Neuronal stem cell (in vitro differentiated cells): ENCODE data around the gene POU2F2.

Source experiments
- DNase-seq: peaks from one replicate; pipeline ENCODE4 v3.0.0-alpha.2; 2013; ENCODE audit warnings: low spot score
- H2AFZ ChIP-seq: one replicate; pipeline ENCODE4 v1.6.1; 2013; ENCODE audit warnings: mild to moderate bottlenecking, low read length, inconsistent platforms
- H2AK5ac ChIP-seq: 2 replicates; pipeline ENCODE4 v1.6.1; 2013; ENCODE audit warnings: low read depth, mild to moderate bottlenecking, inconsistent platforms, low read length, moderate library complexity, mixed read lengths
- H2BK120ac ChIP-seq: 2 replicates; pipeline ENCODE4 v1.6.1; 2013; ENCODE audit warnings: low read depth, mild to moderate bottlenecking, inconsistent platforms, low read length, moderate library complexity, mixed read lengths
- H2BK12ac ChIP-seq: one replicate; pipeline ENCODE4 v1.6.1; 2013; ENCODE audit warnings: low read length, inconsistent platforms
- H2BK15ac ChIP-seq: 2 replicates; pipeline ENCODE4 v1.6.1; 2013; ENCODE audit warnings: mild to moderate bottlenecking, low read length, inconsistent platforms, mixed read lengths
- H2BK5ac ChIP-seq: one replicate; pipeline ENCODE4 v1.6.1; 2013; ENCODE audit warnings: inconsistent platforms, mild to moderate bottlenecking, low read length, moderate library complexity
- H3K14ac ChIP-seq: one replicate; pipeline ENCODE4 v1.6.1; 2013; ENCODE audit warnings: low read length, inconsistent platforms
- H3K18ac ChIP-seq: 2 replicates; pipeline ENCODE4 v1.6.1; 2013; ENCODE audit warnings: low read length, inconsistent platforms
- H3K23ac ChIP-seq: 2 replicates; pipeline ENCODE4 v1.6.1; 2013; ENCODE audit warnings: low read depth, mild to moderate bottlenecking, mixed read lengths, low read length, inconsistent platforms; ENCODE audit not compliant: poor library complexity
- H3K27ac ChIP-seq: replicated peaks from 3 replicates; pipeline ENCODE4 v1.5.1; 2013; ENCODE audit warnings: low read length, inconsistent platforms
- H3K27me3 ChIP-seq, 3 experiments: 2 replicates each; pipeline ENCODE4 v1.6.1; 2013; ENCODE audit warnings: low read length in 3 of 3, mild to moderate bottlenecking in 2 of 3, inconsistent platforms in 1 of 3, low read depth in 1 of 3, mixed read lengths in 1 of 3, moderate library complexity in 1 of 3; ENCODE audit not compliant: control insufficient read depth in 3 of 3, insufficient read depth in 3 of 3
- H3K36me3 ChIP-seq, 2 donors: replicated peaks in 1 of 2; 2 replicates each; pipeline ENCODE4 v1.6.1; 2013; ENCODE audit warnings: low read length in 2 of 2; ENCODE audit not compliant: control insufficient read depth in 2 of 2, insufficient read depth in 2 of 2
- H3K4ac ChIP-seq: 2 replicates; pipeline ENCODE4 v1.6.1; 2013; ENCODE audit warnings: inconsistent platforms, mild to moderate bottlenecking, low read length, moderate library complexity
- H3K4me1 ChIP-seq, 2 donors: 1 replicate in 1 of 2; 2 replicates in 1 of 2; pipeline ENCODE4 v1.6.1; 2013; ENCODE audit warnings: low read length in 2 of 2, low read depth in 1 of 2; ENCODE audit not compliant: control insufficient read depth in 2 of 2, insufficient read depth in 1 of 2
- H3K4me2 ChIP-seq: one replicate; pipeline ENCODE4 v1.6.1; 2013; ENCODE audit warnings: mild to moderate bottlenecking, low read length, inconsistent platforms; ENCODE audit not compliant: insufficient read depth, poor library complexity, severe bottlenecking
- H3K4me3 ChIP-seq, 2 donors: 2 replicates each; pipeline ENCODE4 v1.5.1; 2013; ENCODE audit warnings: low read length in 2 of 2, mild to moderate bottlenecking in 2 of 2, inconsistent platforms in 1 of 2, moderate library complexity in 1 of 2
- H3K79me1 ChIP-seq: one replicate; pipeline ENCODE4 v1.6.1; 2013; ENCODE audit warnings: low read depth, mild to moderate bottlenecking, inconsistent platforms, low read length, moderate library complexity
- H3K9ac ChIP-seq: one replicate; pipeline ENCODE4 v1.6.1; 2013; ENCODE audit warnings: mild to moderate bottlenecking, low read depth, low read length, inconsistent platforms; ENCODE audit not compliant: poor library complexity
- H3K9me3 ChIP-seq, 2 donors: replicated peaks in 1 of 2; 2 replicates each; pipeline versions ENCODE3 to v1.6.1; 2013; ENCODE audit warnings: low read length in 2 of 2, mild to moderate bottlenecking in 2 of 2, inconsistent platforms in 1 of 2, low read depth in 1 of 2, mixed read lengths in 1 of 2, moderate library complexity in 1 of 2; ENCODE audit not compliant: control insufficient read depth in 2 of 2, insufficient read depth in 1 of 2
- H4K8ac ChIP-seq: one replicate; pipeline ENCODE4 v1.6.1; 2013; ENCODE audit warnings: low read depth, mild to moderate bottlenecking, inconsistent platforms, low read length, moderate library complexity
- H4K91ac ChIP-seq: one replicate; pipeline ENCODE4 v1.6.1; 2013; ENCODE audit warnings: low read length, low read depth, mild to moderate bottlenecking, inconsistent platforms; ENCODE audit not compliant: poor library complexity
- WGBS, 2 donors: extraction: QIAGEN DNeasy Blood & Tissue Kit; methylation state at CpG; one replicate each; pipeline ENCODE4 v1.1.7; 2013; ENCODE audit warnings: missing lambda C conversion rate in 2 of 2, mixed read lengths in 1 of 2; ENCODE audit not compliant: insufficient read length in 2 of 2, insufficient replicate concordance in 1 of 2; ENCODE audit errors: extremely low coverage in 2 of 2; 5-methylcytosine and 5-hydroxymethylcytosine counted together

Gene POU2F2

DNA sequence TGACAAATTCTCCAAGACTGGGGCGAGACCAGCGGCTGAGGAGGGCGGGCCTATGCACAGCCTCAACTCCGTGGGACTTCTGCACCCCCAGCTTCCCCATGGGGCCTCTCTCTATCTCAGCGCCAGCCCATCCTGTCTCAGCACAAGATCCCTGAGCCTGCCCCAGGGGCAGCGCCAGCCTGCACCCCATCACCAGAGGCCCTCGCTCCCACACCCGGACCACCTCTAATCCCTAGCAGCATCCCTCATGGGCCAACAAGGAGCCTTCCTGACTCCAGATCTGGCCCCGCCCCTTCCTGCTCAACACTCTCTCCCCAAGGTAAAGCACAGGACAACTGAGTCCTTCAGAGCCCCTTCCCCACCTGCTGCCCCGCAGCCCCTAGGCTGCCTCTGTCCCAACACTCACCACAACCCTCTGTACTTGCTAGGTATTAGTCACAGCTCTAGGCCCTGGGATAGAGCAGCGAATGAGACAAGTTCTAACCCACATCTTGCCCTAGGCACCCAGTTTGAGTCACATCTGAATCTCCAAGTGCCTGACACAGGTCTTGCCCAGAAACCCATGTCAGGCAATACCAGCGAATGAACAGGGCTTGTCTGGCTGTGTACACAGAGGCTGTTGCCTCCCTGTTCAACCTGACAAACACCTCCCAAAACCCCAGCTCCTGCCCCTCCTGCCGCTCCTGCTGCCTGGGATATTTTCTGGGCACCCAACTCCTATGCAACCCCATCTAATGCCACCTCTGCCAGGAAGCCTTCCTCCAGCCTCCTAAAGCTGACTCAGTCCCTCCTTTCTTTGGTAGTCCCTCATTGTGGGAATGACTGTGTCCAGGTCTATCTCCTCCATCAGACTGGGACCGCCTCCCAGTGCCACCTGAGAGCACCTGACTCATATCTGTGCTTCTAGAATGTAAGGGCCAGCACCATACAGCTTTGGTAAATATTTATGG lies 80.8 kb downstream of the POU2F2 start:
- Histone ChIP-seq H3K9ac (no peak overlapping the region), H3K9me3 (no peaks in the 10 kb centered on the region), H4K8ac (no peak overlapping the region), H3K23ac (no peak overlapping the region), H2AK5ac (no peak overlapping the region), H3K18ac (no peak overlapping the region), H2BK12ac (no peak overlapping the region), H2AFZ (no peak overlapping the region), H3K4me2 (no peak overlapping the region), H3K4me3 (no peak overlapping the region), H3K79me1 (no peaks in the 10 kb centered on the region), H3K4ac (no peak overlapping the region), H4K91ac (no peak overlapping the region), H2BK15ac (no peak overlapping the region), H3K27me3 (no peaks in the 10 kb centered on the region), H3K4me1 (peaks cover 0 to 4% of the 10 kb centered on the region in 2 donors), H2BK5ac (no peak overlapping the region), H2BK120ac (no peak overlapping the region), H3K27ac (no peak overlapping the region), H3K14ac (no peak overlapping the region), H3K36me3 (peaks cover 0 to 29% of the 10 kb centered on the region in 2 donors)
- WGBS, 2 donors: no CpG with 5 or more reads among the region's 14 CpGs
- no peak for DNase-seq

DNA sequence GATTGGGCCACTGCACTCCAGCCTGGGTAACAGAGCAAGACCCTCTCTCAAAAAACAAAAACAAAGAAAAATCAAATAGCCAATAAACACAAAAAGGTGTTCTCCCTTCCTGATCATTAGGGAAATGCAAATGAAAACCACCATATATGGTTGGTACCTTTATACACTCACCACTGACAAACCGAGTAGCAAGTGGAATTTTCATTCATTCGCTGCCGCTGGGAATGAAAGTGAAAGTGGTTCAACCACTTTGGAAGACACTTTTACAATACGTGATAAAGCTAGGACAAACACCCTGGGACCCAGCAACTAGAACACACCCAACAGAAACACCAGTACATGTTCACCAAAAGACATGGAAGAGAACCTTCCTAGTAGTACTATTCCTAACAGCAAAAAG lies 83.3 kb downstream of the POU2F2 start:
- no peak for DNase-seq
- Histone ChIP-seq H3K9me3 (no peaks in the 10 kb centered on the region), H3K14ac (no peak overlapping the region), H3K18ac (no peak overlapping the region), H3K36me3 (peaks cover 0 to 19% of the 10 kb centered on the region in 2 donors), H2AK5ac (no peak overlapping the region), H3K27ac (no peak overlapping the region), H4K91ac (no peak overlapping the region), H3K79me1 (no peaks in the 10 kb centered on the region), H3K27me3 (no peaks in the 10 kb centered on the region), H3K4ac (no peak overlapping the region), H3K4me1 (peaks cover 0 to 9% of the 10 kb centered on the region in 2 donors), H3K23ac (no peak overlapping the region), H3K4me3 (no peak overlapping the region), H2BK5ac (no peak overlapping the region), H3K9ac (no peak overlapping the region), H2AFZ (no peak overlapping the region), H3K4me2 (no peak overlapping the region), H4K8ac (no peak overlapping the region), H2BK12ac (no peak overlapping the region), H2BK15ac (no peak overlapping the region), H2BK120ac (no peak overlapping the region)
- WGBS, 2 donors: no CpG with 5 or more reads among the region's 4 CpGs

DNA sequence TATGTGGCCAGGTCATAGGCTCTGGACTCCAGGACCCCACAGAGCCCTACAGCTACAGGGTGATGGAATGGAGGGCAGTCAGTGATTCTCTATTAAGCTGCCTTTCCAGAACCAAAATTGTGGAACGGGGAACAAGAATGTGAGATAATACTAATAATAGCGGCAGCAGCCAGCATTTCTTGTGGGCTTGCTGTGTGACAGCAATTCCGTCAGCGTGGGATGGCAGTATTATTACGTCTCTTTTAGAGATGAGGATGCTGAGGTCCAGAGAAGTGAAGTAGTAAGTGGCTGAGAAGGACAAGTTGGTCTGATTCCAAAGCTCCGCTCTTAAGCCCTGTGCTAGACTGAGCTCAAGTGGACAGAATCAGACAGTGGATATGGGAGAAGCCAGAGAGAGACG lies 86.7 kb downstream of the POU2F2 start:
- H3K4me3 ChIP-seq: no peak overlapping the region
- H3K27ac ChIP-seq: no peak overlapping the region
- no peak for DNase-seq
- no peak overlapping the region for H2BK120ac ChIP-seq
- H2AFZ ChIP-seq: no peak overlapping the region
- H2BK15ac ChIP-seq: no peak overlapping the region
- H4K91ac ChIP-seq: no peak overlapping the region
- H3K4me1 ChIP-seq: peaks cover 0 to 5% of the 10 kb centered on the region in 2 donors
- no peak overlapping the region for H3K14ac ChIP-seq
- H3K23ac ChIP-seq: no peak overlapping the region
- no peak overlapping the region for H3K9ac ChIP-seq
- no peak overlapping the region for H3K4ac ChIP-seq
- no peaks in the 10 kb centered on the region for H3K27me3 ChIP-seq
- no CpG with 5 or more reads among the region's 7 CpGs for WGBS, 2 donors
- no peak overlapping the region for H3K18ac ChIP-seq
- H2BK12ac ChIP-seq: no peak overlapping the region
- no peak overlapping the region for H3K4me2 ChIP-seq
- no peaks in the 10 kb centered on the region for H3K79me1 ChIP-seq
- no peaks in the 10 kb centered on the region for H3K9me3 ChIP-seq
- peaks cover 0 to 24% of the 10 kb centered on the region in 2 donors for H3K36me3 ChIP-seq
- H4K8ac ChIP-seq: no peak overlapping the region
- no peak overlapping the region for H2AK5ac ChIP-seq
- no peak overlapping the region for H2BK5ac ChIP-seq

DNA sequence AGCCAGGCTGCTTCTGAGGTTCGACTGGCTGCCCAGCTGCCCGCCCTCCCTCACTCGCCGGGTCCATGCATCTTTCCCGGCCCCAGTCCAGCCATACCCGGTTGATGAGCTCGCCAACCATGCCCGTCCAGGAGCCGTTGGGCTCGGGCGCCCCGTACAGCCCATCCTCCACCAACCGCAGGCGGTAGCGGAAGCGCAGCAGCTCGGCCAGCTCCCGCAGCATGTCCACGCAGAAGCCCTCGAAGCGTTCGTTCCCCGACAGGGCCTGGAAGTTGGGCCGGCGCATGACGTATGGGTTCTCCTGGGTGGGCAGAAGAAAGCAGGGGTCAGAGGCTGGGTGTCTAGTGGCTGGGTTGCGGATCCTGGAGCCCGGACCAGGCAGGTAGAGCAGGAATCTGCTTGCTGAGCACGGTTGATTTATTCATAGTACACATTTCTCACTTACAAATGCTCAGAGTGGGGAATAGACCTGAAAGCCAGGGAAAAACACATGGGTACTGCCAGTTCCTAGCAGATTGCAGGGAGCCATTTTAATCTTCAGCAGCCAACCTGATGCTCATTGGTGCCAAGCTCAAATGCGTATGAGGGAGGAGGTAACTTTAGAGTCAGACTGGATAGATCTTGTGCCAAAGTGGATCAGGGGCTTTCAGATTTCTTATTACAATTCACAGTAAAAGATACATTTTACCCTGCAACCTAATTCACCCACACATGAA lies 89.6 kb downstream of the POU2F2 start:
- no peak overlapping the region for H2AFZ ChIP-seq
- WGBS, 2 donors: no CpG with 5 or more reads among the region's 30 CpGs
- H3K18ac ChIP-seq: no peak overlapping the region
- no peak overlapping the region for H2BK15ac ChIP-seq
- no peak overlapping the region for H2BK5ac ChIP-seq
- no peak overlapping the region for H3K4ac ChIP-seq
- no peak overlapping the region for H3K27ac ChIP-seq
- no peak overlapping the region for H2BK12ac ChIP-seq
- no peak overlapping the region for H2AK5ac ChIP-seq
- H3K79me1 ChIP-seq: no peaks in the 10 kb centered on the region
- no peak overlapping the region for H3K4me3 ChIP-seq
- H3K4me1 ChIP-seq: peaks cover 0 to 5% of the 10 kb centered on the region in 2 donors
- H3K9ac ChIP-seq: no peak overlapping the region
- peaks cover 0 to 33% of the 10 kb centered on the region in 2 donors for H3K36me3 ChIP-seq
- no peak overlapping the region for H3K14ac ChIP-seq
- no peak overlapping the region for H4K8ac ChIP-seq
- no peak for DNase-seq
- H2BK120ac ChIP-seq: no peak overlapping the region
- peak overlapping the region; percentile 67 for H3K23ac ChIP-seq
- H3K4me2 ChIP-seq: no peak overlapping the region
- no peak overlapping the region for H4K91ac ChIP-seq
- H3K9me3 ChIP-seq: no peaks in the 10 kb centered on the region
- no peaks in the 10 kb centered on the region for H3K27me3 ChIP-seq
